Stimulated activated CD4-positive, alpha-beta T cell treated with anti-CD3 and anti-CD28 coated beads, TNF-alpha, amount 100 ng/mL, for 24 hours (primary cell): ENCODE measurements around the gene HEBP2.
"Not testable (repeated sequence)": the region's sequence is repeated elsewhere in the genome, so short reads cannot be mapped to it uniquely, and the experiment has no call there.

Experiments
- DNase-seq, 3 experiments: peaks; one replicate each; pipeline ENCODE4 v3.0.0-alpha.2; 2020; ENCODE audit warnings: low read depth in 3 of 3

Gene HEBP2

GRCh38 chr6:138424004-138424904, 20.2 kb downstream of the HEBP2 start:
- DNase-seq, result no peak

- not testable (repeated sequence) for DNase-seq
These were observed 21.2 kb downstream of the HEBP2 start for GRCh38 chr6:138425256-138425655.

GRCh38 chr6:138426500-138427123, 22.6 kb downstream of the HEBP2 start:
- DNase-seq, result no peak

GRCh38 chr6:138427701-138428100, 23.7 kb downstream of the HEBP2 start:
- DNase-seq, result no peak

GRCh38 chr6:138428944-138429598, 25.0 kb downstream of the HEBP2 start:
- DNase-seq, result no peak

GRCh38 chr6:138429761-138430160, 25.7 kb downstream of the HEBP2 start:
- no peak for DNase-seq

GRCh38 chr6:138430361-138431145, 26.5 kb downstream of the HEBP2 start:
- DNase-seq, result no peak

- DNase-seq, result no peak
These were observed 27.4 kb downstream of the HEBP2 start for GRCh38 chr6:138431256-138432062.

GRCh38 chr6:138432063-138432356, 28.0 kb downstream of the HEBP2 start:
- no peak for DNase-seq

GRCh38 chr6:138434096-138434495, 30.1 kb downstream of the HEBP2 start:
- DNase-seq, result no peak

GRCh38 chr6:138434925-138435324, 30.9 kb downstream of the HEBP2 start:
- no peak for DNase-seq

- DNase-seq, result no peak
These were observed 35.5 kb downstream of the HEBP2 start for GRCh38 chr6:138439546-138439945.

GRCh38 chr6:138440296-138440695, 36.3 kb downstream of the HEBP2 start:
- DNase-seq, result no peak

- DNase-seq, result no peak
These were observed 36.8 kb downstream of the HEBP2 start for GRCh38 chr6:138440758-138441357.

GRCh38 chr6:138441965-138442364, 37.9 kb downstream of the HEBP2 start:
- DNase-seq, result no peak

GRCh38 chr6:138442663-138443062, 38.6 kb downstream of the HEBP2 start:
- no peak for DNase-seq

GRCh38 chr6:138443979-138444378, 40.0 kb downstream of the HEBP2 start:
- DNase-seq, result no peak

- DNase-seq, result no peak
These were observed 42.8 kb downstream of the HEBP2 start for GRCh38 chr6:138446821-138447220.

- no peak for DNase-seq
These were observed 46.4 kb downstream of the HEBP2 start for GRCh38 chr6:138450445-138450844.

- no peak for DNase-seq
These were observed 47.0 kb downstream of the HEBP2 start for GRCh38 chr6:138451043-138451442.
